Effector memory CD4-positive, alpha-beta T cell (primary cell): Measurements from ENCODE around the gene GAREM2.

Source experiments
- DNase-seq, 3 donors: peaks; one replicate each; pipeline ENCODE4 v3.0.0-alpha.2; 2020
- H3K27ac ChIP-seq: 2 replicates; pipeline ENCODE4 v1.7.0; 2013; ENCODE audit warnings: mild to moderate bottlenecking, low read length, moderate library complexity; ENCODE audit not compliant: insufficient read depth, poor library complexity, severe bottlenecking
- H3K27me3 ChIP-seq: replicated peaks from 2 replicates; pipeline ENCODE4 v1.7.0; 2013; ENCODE audit warnings: mild to moderate bottlenecking, low read length; ENCODE audit not compliant: insufficient read depth, control insufficient read depth, poor library complexity, severe bottlenecking
- H3K36me3 ChIP-seq: 2 replicates; pipeline ENCODE4 v1.7.0; 2013; ENCODE audit warnings: mild to moderate bottlenecking, low read length, moderate library complexity; ENCODE audit not compliant: control insufficient read depth, insufficient read depth
- H3K4me1 ChIP-seq: 2 replicates; pipeline ENCODE4 v1.7.0; 2013; ENCODE audit warnings: low read length, mild to moderate bottlenecking; ENCODE audit not compliant: control insufficient read depth, insufficient read depth, poor library complexity, severe bottlenecking
- H3K4me3 ChIP-seq: 2 replicates; pipeline ENCODE4 v1.7.0; 2013; ENCODE audit warnings: low read length, low read depth, mild to moderate bottlenecking; ENCODE audit not compliant: insufficient read depth, poor library complexity, severe bottlenecking
- H3K9me3 ChIP-seq: 2 replicates; pipeline ENCODE4 v1.7.0; 2013; ENCODE audit warnings: mild to moderate bottlenecking, low read length, moderate library complexity; ENCODE audit not compliant: control insufficient read depth

Gene GAREM2

DNA sequence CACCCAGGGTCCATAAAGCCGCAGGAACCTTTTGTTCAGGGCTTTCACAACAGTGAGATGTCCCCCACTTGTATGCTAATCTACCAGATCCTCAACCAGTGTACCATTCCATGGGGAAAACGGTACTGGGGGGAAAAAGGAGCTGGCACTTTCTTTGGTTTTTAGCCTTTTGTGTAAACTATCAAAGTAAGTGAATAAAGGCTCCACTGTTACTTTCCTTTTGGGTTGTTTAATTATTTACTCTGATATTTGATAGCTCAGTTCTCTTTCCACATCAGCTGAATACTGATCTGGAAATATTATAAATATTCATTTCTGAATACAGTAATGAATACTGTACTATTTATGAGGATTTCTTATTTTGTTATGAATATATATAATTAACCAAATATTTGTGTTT lies 51.2 kb downstream of the GAREM2 start:
- Histone ChIP-seq H3K9me3 (no peaks in the 10 kb centered on the region), H3K36me3 (peaks cover 29% of the 10 kb centered on the region), H3K27ac (no peak overlapping the region), H3K27me3 (no peaks in the 10 kb centered on the region), H3K4me3 (no peak overlapping the region), H3K4me1 (no peaks in the 10 kb centered on the region)
- DNase-seq: no peak

DNA sequence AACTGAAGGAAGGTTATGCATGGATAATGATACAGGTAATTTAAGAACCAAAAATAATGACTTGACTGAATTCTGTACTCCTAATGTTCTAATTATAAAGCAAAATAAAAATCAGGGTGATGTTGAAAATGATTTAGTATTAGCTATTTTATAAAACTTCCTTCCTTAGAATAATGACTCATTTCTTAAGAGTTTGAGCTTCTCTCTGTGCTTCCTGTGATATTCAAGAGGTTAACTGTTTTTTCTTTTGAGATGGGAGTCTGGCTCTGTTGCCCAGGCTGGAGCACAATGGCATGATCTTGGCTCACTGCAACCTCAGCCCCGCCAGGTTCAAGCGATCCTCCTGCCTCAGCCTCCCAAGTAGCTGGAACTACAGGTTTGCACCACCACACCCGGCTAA lies 56.7 kb downstream of the GAREM2 start:
- peaks cover 60% of the 10 kb centered on the region for H3K36me3 ChIP-seq
- no peaks in the 10 kb centered on the region for H3K9me3 ChIP-seq
- H3K27ac ChIP-seq: no peak overlapping the region
- no peak for DNase-seq
- no peaks in the 10 kb centered on the region for H3K27me3 ChIP-seq
- H3K4me3 ChIP-seq: no peak overlapping the region
- no peaks in the 10 kb centered on the region for H3K4me1 ChIP-seq

DNA sequence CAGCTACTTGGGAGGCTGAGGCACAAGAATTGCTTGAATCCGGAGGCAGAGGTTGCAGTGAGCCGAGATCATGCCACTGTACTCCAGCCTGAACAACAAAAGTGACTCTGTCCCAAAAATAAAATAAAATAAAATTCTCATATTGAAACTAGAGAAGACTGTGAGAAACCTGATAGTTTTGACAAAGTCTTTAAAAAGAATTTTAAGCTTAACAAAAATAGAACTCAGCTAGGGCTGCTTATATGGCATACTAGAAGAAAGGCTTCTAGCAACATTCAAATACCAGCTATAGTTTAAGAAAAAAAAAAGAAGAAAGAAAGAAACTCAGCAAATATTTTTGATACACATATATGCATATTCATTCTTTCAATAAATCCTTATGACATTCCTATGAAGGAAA lies 57.9 kb downstream of the GAREM2 start:
- Histone ChIP-seq H3K36me3 (peaks cover 72% of the 10 kb centered on the region), H3K4me3 (no peak overlapping the region), H3K27ac (no peak overlapping the region), H3K4me1 (no peaks in the 10 kb centered on the region), H3K27me3 (no peaks in the 10 kb centered on the region), H3K9me3 (no peaks in the 10 kb centered on the region)
- DNase-seq: no peak

DNA sequence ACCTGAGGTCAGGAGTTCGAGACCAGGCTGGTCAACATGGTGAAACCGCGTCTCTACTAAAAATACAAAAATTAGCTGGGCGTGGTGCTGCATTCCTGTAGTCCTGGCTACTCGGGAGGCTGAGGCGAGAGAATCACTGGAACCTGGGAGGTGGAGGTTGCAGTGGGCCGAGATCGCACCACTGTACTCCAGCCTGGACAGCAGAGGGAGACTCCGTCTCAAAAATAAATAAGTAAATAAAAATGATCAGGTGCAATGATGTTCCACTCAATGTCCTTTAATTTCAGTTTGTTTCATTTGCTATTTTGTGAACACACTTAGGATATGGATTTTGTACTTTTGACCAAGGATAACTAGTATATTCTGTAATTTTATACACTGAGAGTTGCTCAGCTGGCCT lies 62.2 kb downstream of the GAREM2 start:
- DNase-seq: no peak
- H3K4me1 ChIP-seq: no peaks in the 10 kb centered on the region

DNA sequence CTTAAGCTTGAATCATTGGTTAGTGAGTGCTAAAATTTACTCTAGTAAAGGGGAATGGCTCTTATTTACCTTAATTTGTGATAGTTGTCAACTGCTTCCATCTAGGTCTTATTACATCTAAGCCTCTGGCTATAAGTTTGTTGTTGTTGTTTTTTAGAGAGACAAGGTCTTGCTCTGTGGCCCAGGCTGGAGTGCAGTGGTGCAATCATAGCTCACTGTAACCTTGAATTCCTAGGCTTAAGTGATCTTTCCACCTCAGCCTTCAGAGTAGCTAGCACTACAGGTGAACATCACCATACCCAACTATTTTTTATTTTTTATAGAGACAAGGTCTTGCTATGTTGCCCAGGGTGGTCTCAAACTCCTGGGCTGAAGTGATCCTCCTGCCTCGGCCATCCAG lies 65.0 kb downstream of the GAREM2 start:
- H3K36me3 ChIP-seq: peaks cover 48% of the 10 kb centered on the region
- H3K4me1 ChIP-seq: peaks cover under 1% of the 10 kb centered on the region
- no peak for DNase-seq
- no peaks in the 10 kb centered on the region for H3K9me3 ChIP-seq
- no peak overlapping the region for H3K4me3 ChIP-seq
- H3K27ac ChIP-seq: no peak overlapping the region
- H3K27me3 ChIP-seq: no peaks in the 10 kb centered on the region

More for the DNA sequence above, 62.2 kb downstream of the GAREM2 start:
- Histone ChIP-seq H3K4me3 (no peak overlapping the region), H3K27ac (no peak overlapping the region), H3K27me3 (no peaks in the 10 kb centered on the region), H3K9me3 (no peaks in the 10 kb centered on the region), H3K36me3 (peaks cover 64% of the 10 kb centered on the region)

DNA sequence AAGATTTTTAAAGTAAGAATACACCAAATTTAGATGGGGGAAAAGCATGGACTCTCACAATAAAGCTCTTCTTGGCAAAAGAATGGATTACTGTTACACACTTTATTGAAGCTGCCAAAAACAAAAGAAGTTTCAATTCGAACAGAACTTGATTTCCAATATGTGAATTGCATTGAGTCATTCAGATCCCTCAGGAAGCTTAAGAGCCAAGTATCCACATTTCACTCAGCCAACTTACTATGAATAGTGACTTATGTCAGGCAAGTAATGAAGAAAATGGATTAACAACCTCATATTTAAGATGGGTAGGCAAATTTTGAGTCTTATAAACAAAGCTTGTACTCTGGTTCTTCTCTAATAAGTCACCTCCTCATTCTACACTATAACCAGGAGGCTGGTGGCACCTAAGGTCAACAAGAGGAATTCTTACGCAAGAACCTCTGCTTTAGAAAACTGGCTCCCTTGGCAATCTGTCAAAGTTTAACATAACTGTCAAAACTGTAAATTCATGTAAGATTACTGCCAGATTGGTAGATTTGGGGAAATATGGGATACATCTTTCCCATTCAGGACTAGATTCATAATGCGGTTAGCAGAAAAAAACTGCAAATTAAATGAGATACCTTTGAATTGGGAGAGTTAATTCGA lies 65.5 kb downstream of the GAREM2 start:
- H3K9me3 ChIP-seq: no peaks in the 10 kb centered on the region
- no peak for DNase-seq

More for the DNA sequence above, 65.5 kb downstream of the GAREM2 start:
- peaks cover 42% of the 10 kb centered on the region for H3K36me3 ChIP-seq
- H3K4me3 ChIP-seq: no peak overlapping the region
- peaks cover 6% of the 10 kb centered on the region for H3K4me1 ChIP-seq
- no peaks in the 10 kb centered on the region for H3K27me3 ChIP-seq
- no peak overlapping the region for H3K27ac ChIP-seq
